GM19467 (cell line): ENCODE measurements around the gene CFAP61.
"Not testable (repeated sequence)": the region's sequence is repeated elsewhere in the genome, so short reads cannot be mapped to it uniquely, and the experiment has no call there.

Experiments used
- ATAC-seq: cut with Tn5 transposase; IDR thresholded peaks from one replicate; pipeline ENCODE4 v1.9.1; 2021; ENCODE audit warnings: mild to moderate bottlenecking, moderate library complexity; ENCODE audit not compliant: unreplicated experiment

Gene CFAP61

DNA sequence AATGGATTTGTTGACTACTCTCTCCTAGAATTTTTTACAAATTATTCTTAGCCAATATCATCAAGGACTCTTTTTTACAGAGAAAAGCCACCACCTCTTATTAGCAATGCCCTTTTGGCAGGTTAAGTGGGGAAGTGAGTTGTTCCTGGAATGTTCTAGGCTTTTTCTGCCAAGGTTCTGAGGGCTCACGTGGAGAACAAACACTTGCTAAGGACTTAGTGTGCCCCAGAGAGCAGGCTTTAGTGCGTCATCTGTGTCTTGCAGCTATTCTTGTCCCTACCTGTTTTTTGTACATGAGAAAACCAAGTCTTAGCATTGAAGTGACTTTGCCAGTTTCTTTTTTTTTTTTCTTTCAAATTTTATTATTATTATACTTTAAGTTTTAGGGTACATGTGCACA lies 33.5 kb downstream of the CFAP61 start:
- ATAC-seq: no peak

DNA sequence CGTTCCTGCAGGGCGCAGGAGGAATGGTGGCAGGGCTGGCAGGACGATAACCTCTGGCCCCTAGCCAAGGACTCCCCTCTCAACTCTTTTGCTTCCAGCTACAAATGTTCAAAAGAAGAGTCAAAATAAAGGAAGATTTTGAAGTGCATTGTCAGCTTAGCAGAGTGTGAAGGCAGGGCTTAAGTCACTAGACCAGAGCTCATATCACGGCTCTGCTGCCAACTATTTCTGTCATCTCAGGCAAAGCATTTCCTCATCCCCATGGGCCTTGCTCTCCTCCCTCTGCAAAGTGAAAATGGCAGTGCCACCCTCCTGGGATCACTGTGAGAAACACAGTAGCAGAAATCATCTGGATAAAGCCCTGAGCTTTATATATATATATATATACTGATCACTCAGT lies 36.7 kb downstream of the CFAP61 start:
- ATAC-seq: no peak

DNA sequence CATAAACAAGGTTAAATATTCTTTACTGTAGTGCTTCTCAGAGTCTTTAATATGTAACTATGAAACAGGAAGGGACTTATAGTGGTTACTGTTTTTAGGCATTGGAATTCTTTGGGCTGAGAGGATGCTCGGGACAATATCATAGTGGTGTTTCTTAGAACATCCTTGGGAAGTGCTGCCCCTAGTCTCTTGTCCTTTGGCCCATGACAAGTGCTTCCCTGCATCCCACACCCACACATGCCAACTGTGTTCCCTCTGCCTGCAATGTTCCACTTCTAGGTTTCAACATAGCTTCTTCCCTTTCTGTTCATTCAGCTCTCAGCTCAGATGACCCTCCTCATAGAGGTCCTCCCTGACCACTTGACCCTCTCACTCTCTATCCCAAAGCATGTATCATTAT lies 37.6 kb downstream of the CFAP61 start:
- no peak for ATAC-seq

DNA sequence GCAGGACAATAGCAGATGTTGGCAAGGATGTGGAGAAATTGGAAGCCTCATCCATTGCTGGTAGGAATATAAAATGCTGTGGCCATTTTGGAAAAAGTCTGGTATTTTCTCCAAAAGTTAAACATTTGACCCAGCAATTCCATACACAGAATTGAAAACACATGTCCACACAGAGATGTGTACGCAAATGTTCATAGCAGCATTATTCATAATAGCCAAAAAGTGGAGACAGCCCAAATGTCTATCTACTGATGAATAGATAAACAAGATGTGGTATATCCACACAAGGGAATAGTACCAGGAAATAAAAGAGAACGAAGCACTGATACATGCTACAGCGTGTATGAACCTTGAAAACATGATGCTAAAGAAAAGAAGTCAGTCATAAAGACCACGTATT lies 40.5 kb downstream of the CFAP61 start:
- ATAC-seq: no peak

DNA sequence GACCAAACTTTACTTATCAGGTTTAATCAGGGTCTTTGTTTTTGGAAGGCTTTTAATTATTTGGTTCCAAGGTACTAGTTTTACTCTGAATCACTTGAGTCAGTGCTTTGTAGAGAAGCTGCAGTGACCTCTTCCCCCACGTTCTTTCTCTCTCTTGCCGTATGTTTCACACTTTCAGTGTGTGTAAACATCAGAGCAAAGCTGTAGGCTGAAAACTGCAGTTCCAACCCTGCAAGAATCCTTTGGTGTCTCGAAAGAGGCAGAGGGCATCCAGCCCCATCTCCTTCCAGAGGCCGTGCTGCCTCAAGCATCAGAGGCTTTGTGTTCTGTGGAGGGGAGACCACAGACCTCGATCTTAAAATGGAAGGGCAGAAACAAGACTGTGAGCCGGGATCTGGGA lies 42.1 kb downstream of the CFAP61 start:
- no peak for ATAC-seq

DNA sequence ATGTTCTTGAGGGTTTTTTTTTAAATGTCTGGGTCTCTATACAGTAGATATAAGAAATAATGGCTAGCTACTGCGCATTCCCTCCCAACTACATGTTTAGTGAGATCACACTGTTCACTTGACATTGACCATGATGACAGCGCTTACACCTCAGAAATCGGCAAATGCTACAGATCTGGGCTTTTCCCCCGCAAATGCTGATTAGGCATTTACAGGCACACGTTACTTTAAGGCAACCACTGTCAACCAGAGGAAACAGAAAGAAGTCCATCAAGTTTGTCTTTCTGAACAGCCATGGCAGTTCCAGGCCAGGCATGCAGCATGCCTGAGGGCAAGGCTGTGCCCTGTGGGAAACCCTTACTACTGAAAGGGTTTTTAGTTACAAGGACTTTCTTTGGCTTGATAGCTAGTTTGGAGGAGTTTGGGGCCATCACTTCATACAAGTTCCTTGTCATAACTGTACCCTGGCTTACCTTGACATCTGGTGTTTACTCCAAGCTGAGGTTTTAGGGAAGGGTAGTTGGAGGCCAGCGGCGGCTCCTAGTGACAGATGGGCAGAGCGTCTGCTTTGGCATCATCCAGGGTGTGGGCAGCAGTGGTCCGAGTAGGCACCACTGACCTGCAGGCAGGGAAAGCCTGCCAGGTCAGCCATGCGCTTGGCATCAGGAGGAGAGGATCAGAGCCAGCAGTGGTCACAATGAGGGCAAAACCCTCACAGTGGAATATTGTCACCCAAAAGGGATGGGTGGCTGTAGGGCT lies 43.0 kb downstream of the CFAP61 start:
- no peak for ATAC-seq

DNA sequence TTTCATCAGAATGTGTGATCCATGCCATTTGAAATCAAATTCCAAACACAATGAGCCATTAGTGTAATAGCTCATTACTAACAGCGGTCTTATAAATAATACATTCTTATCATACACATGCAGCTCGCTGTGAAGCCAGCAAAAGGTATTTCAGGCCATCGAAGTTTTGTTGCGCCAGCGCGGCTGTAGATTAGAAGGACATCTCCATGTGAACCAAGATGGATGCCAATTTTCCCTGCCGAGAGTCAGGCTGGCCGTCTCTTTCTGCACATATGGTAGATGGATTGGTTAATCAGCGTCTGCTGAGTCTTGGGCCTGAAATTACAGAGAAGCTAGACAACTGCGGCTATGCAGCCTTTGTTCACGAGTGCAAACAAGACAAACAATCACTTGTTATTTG lies 44.1 kb downstream of the CFAP61 start:
- no peak for ATAC-seq

DNA sequence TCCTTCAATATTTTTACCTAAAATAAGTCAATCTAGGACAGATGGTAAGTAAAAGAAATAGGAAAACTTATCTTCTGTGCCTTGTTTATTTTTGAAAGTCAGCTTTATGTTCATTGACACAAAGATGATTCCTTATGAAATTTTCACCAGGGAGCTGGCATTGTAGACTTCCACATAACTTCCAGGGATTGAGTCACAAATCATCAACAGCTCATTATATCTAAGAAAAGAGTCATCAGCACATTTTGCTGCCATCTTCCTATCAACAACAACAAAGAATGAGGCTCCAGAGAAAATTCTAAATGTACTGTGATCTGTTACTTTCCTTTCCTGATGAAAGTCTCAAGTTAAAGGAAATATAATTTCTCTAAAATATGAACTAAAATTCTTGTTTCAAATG lies 48.5 kb downstream of the CFAP61 start:
- ATAC-seq: no peak

DNA sequence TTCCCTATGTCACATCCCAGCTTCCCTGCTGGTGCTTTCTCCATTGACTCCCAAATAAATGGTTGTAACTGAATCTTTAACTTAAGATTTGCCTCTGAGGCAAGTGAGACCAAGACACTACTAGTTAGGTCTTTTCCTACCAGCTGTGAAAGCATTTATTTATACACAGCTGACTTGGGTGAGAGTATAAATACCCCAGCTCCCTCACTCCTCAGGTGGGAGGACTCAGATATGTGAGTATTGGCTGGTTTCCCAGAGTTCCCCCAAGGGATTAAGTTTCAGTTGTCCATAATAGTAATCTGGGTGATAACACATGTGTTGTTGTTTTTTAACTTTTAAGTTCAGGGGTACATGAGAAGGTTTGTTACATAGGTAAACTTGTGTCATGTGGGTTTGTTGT lies 49.8 kb downstream of the CFAP61 start:
- no peak for ATAC-seq

DNA sequence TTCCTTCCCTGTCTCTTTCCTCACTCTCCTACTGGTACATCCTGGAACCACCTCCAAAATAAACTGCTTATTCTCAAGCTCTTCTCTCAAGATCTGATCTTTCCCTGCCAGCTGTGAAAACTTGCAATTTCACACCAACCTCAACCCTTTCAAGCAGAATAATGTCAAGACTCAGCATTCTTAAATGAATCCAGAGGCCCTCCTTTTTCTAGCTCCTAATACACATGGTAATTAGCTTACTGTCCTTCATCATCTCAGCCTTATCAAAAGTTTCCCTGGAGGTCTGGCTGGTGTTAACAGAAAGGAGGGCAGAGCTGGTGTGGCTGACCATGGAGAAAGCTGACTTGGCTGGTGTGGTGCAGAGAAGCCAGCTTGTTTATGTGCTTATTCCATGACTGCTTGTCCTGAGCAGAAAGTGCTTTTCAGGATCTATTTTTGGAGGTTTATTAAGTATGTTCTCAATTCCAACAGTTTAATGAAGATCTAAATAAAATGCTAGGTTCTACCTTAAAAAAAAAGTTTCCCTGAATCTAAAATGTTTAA lies 50.5 kb downstream of the CFAP61 start:
- ATAC-seq: no peak

DNA sequence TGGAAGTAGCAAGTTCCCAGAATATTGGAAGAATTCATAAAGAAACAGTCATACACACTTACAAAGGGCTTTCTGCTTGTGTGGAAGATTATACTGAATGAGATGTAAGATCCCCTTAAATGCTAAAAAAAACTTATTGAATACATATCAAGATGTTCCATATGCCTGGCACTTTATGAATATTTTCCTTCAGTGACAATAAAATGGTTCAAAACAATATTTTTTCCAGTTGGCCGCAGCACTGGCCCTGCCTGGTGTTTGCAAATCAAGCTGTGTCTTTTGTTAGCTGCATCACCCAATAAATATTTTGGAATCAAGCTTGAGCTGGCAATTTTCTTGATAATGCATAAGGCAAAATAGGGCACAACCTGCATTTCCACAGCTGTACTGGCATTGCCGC lies 51.2 kb downstream of the CFAP61 start:
- no peak for ATAC-seq

DNA sequence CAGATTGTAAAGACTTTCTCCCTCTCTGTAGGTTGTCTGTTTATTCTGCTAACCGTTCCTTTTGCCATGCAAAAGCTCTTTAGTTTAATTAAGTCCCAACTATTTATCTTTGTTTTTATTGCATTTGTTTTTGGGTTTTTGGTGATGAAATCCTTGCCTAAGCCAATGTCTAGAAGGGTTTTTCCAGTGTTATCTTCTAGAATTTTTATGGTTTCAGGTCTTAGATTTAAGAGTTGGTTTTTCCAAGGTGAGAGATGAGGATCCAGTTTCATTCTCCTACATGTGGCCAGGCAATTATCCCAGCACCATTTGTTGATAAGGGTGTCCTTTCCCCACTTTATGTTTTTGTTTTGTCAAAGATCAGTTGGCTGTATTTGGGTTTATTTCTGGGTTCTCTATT lies 70.9 kb downstream of the CFAP61 start:
- ATAC-seq: not testable (repeated sequence)

DNA sequence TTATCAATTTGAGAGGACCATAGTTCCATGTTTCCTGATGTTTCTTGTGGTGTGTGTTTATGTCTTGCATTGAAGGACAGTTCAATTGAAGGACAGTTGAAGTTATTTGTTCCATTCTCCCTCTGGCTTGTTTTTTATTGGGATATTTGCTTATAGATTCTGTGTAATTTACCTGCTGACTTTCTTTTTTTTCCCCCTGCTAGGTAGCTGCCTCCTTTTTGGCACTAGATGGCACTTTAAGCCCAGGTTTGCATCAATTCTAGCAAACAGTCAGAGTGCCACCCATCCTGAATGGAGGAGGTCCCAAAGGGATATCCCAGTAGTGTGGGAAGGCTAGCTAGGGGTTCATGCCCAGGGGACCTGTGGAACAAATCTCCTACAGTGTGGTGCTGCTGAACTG lies 78.1 kb downstream of the CFAP61 start:
- ATAC-seq: no peak

DNA sequence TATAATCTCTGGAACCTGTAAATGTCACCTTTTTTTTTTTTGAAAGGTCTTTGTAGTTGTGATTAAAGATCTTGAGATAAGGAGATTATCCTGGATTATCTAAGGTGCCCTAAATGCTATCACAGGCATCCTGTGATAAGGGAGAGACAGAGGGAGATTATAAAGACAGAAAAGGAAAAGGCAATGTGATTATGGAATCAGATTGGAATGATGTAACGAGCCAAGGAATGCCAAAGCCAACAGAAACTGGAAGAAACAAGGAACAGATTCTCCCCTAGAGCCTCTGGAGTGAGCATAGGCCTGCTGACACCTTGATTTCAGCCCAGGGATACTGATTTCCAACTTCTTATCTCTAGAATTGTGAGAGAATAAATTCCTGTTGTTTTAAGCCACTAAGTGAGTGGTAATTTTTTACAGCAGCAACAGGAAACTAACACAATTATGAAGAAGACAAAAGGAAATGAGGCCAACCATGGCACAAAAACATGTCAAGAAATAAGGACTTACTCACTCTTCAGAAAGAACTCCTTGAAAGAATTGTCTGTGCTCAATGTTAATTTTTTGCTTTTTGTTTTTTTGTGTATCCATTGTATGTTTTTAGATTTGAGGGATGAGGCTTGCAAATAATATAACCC lies 82.7 kb downstream of the CFAP61 start:
- no peak for ATAC-seq

DNA sequence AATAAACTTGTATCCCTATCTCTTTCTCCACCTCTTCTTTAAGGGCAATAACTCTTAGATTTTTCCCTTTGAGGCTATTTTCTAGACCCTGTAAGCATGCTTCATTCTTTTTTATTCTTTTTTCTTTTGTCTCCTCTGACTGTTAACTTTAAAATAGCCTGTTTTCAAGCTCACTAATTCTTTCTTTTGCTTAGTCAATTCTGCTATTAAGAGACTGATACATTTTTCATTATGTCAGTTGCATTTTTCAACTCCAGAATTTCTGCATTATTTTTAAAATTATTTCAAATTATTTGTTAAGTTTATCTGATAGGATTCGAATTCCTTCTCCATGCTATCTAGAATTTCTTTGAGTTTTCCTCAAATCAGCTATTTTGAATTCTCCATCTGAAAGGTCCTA lies 84.0 kb downstream of the CFAP61 start:
- no peak for ATAC-seq

DNA sequence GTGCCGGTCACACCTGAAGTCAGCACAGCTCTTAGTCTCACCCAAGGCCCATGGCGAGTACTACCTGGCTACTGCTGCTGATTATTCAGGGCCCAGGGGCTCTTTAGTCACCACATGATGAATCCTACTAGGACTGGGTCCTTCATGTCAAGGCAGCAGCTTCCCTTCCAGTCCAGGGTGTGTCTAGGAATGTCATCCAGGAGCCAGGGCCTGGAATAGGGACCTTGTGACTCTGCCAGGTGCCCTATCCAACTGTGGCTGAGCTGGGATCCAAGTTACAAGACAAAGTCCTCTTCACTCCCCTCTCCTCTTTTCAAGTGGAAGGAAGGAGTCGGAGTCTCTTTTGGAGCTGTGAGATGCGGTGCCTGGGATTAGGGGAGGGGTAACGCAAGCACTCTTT lies 85.5 kb downstream of the CFAP61 start:
- ATAC-seq: no peak

DNA sequence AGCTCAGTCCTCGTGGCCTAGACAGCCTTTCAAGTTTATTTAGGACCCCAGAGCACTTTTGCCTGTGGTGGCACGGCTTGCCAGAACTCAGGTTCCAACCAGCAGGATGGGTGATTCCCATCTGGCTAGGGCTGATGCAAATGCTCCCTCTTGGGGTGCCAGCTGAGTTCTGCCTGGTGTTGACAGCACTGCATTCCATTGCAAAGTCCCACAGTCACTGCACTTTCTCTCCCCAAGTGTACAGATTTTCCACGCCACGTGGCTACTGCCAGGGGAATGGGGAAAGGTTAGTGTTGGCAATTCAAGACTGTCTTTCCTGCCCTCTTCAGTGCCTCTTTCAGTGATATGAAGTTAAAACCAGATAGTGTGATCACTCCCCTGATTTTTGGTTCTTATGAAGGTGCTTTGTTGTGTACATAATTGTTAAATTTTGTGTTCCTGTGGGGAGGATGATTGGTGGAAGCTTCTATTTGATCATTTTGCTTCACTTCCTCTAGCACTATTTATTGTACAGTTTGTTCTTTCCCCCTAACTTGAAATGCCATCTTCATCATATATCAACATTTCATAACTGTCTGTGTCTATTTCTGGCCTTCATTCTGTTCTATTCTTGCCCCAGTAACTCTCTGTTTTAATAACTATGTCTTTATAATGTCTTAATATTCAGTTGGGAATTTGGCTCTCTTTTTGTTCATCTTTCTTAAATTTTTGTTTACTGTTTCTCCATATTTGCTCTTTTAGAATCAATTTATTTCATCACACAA lies 86.2 kb downstream of the CFAP61 start:
- no peak for ATAC-seq

DNA sequence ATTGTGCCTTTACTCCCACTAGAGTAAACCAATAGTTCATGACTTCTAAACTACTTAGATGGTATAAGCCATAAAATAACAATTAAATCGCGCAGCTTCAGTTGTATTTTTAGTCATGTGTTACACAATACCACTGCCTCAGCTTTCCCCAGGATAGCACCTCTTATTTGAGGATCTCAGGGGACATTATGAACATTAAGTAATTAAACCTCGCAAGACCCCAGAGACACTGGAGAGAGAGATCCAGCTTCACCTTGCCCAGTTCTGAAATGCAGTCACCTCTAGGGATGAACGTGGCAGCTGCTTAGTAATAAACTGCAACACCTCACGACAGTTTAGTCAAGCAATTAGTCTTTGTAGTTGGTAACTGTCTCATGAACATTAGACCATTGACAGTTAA lies 87.1 kb downstream of the CFAP61 start:
- no peak for ATAC-seq

DNA sequence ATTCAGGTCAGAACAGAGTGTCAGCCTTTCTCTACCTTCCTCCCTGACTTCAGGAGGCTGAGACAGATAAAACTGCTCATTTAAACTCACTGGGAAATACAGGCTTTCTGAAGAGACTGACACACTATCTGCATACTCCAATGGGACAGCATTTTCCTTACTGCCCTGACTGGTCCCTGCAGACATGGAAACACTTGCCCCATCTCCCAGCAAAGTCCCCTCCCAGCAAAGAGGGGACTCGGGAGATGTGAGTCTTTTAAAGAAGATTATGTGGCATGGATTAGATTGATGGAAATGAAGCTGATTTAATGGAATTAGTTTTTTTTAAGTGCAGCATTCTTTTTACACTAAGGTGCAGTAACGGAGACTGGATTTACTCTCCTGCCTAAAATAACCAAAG lies 90.8 kb downstream of the CFAP61 start:
- no peak for ATAC-seq

DNA sequence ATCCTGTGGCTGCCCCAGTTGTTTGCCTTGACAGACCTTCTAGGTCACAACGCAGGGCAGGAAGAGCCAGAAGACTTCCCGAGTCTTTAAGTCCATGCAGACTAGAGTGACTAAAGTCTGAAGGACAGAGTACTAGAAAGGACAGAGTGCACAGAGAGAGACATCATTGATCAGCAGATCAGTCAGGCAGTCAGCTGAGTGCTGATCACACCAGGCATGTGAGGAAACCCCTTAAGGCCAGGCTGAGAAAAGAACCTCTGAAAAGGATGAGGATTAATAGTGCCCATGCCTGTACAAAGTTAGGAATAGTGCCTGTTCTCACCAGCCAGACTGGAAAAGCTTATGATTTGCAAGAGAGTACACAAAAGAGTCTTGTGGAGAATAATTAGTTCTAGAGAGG lies 91.3 kb downstream of the CFAP61 start:
- ATAC-seq: no peak

DNA sequence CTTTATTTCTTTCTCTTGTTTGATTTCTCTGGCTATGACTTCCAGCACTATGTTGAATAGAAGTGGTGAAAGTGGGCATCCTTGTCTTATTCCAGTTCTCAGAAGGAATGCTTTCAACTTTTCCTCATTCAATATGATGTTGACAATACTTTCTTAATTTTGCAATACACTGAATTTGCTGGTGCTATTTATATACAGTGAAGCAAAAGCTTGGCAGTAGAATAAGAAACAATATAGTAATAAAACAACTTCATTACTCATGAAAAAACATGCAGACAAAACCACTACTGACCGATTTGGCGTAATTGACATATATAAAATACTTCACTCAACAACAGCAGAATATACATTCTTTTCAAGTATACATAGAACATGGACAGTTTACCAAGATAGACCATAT lies 96.4 kb downstream of the CFAP61 start:
- ATAC-seq: no peak

DNA sequence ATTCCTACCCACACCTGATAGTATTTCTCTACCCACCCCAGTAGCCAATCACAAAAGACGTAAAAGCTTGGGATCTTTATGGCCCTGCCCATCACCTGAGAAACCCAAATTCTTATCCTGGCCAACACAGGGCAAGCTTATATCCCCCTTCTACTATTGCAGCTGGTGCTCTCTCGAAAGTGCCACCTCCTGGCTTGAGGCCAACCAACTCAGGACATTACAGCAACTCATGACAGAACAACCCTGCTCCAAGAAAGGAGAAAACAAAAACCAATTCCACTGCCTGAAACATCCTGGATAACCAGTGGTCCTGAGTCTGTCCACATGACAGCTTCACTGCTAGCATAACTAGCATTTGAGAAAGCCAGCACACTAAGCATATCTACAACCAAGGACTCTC lies 97.9 kb downstream of the CFAP61 start:
- no peak for ATAC-seq
